HG02623 (cell line): Measurements from ENCODE around the gene HDAC4.
"Not testable (repeated sequence)": the region's sequence is repeated elsewhere in the genome, so short reads cannot be mapped to it uniquely, and the experiment has no call there.

Experiments
- ATAC-seq: cut with Tn5 transposase; IDR thresholded peaks from one replicate; pipeline ENCODE4 v1.9.1; 2021; ENCODE audit warnings: moderate library complexity; ENCODE audit not compliant: unreplicated experiment

The HDAC4 gene

DNA sequence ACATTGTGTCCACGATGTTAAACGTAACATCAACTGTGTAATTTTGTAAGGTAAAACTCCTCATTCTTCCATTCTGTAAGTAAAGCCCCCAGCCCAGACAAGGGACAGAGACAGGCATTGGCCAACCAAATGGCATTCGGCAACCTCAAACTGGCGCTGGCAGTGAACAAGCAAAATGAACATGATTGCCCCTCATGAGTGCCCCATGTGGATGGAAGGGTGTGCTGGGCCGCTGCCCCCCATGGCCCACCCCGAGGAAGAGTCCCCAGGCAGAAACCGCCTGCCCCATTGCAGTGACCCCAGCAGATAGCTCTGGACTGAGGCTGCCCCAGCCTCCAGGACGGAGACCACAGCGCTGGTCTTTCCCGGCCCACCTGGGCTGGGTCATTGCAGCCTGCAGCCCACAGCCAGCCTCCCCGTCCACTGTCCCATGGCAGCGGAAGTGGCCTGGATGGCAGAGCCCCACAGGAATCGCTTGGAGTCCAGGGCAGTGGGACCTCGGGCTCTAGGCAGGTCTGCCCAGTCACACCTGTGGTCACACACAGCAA, 220.2 kb downstream of the HDAC4 start:
- no peak for ATAC-seq

DNA sequence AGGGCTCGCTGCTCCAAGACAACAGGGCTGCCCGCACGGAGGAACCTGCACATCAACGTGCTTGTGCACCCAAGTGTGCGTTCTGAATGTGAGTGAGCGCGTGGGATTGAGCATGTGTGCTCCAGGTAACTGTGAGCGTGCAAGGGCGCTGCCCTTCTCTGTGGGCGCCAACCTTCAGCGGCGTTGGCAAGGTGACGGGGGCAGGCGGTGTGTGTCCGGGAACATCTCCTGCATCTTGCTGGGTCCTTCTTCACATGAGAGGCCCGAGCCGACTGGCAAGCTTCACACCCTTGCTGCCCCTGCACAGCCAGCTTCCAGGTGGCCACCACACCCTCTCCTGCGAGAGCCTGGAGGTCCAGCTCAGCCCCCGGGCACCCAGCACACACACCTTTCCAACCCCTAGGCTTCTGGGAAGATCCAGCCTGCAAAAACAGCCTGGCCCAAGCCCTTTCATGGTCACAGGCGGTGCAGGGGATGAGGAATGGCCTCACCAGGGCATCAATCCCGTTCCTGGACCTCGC, 220.9 kb downstream of the HDAC4 start:
- ATAC-seq = no peak

GRCh38 chr2:239178954-239179353, 221.9 kb downstream of the HDAC4 start:
- ATAC-seq = no peak

DNA sequence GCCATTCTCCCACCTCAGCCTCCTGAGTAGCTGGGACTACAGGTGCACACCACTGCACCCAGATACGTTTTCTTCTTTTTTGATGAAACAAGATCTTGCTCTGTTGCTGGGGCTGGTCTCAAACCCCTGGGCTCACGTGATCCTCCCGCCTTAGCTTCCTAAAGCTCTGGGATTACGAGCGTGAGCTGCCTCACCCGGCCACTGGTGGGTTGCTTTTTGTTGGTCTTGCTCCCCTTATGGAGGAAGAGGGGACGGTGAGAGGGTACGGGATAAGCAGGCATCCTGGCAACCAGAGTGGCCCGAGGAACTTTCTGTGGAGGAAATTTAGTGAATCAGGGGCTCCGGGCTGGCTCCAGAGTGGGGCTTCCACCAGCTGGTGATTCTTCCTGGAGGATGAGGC, 222.3 kb downstream of the HDAC4 start:
- ATAC-seq = no peak

DNA sequence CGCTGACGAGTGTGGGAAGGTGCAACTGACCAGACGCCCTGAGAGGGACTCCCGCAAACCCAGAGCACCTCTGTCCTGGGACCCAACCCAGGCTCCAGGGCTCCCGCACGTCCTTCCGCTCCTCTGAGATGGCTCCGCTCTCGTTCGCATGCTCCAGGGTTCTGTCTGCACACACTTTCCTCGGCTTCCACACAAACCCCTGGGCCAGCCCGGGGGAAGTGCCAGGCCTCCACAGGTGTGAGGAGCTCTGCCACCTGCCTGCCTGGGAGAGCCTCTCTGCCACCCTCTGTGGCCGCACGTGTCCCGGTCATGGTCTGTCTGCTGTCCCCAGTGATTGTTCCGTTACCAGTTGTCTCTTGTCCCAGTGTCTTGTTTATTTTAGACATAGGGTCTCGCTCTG, 222.9 kb downstream of the HDAC4 start:
- ATAC-seq = no peak

- no peak for ATAC-seq
These were observed 223.5 kb downstream of the HDAC4 start for GRCh38 chr2:239177325-239177724.

GRCh38 chr2:239176138-239176803, 224.5 kb downstream of the HDAC4 start:
- not testable (repeated sequence) for ATAC-seq

GRCh38 chr2:239175181-239175580, 225.6 kb downstream of the HDAC4 start:
- no peak for ATAC-seq

DNA sequence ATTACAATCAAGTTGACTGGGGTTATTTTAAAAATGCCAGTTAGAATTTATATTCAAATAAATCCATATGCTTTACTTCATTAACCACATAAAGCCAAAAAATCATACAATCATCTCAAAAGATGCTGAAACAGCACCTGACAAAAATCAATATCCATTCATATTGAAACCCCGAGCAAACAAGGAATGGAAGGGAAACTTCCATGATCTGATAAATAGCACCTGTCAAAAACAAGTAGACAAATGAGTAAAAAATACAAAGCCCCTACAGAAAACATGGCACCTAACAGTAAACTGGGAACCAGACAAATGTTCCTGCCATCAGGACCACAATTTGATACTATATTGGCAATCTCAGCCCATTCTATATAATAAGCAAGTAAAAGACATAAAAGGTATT, 227.5 kb downstream of the HDAC4 start:
- no peak for ATAC-seq

DNA sequence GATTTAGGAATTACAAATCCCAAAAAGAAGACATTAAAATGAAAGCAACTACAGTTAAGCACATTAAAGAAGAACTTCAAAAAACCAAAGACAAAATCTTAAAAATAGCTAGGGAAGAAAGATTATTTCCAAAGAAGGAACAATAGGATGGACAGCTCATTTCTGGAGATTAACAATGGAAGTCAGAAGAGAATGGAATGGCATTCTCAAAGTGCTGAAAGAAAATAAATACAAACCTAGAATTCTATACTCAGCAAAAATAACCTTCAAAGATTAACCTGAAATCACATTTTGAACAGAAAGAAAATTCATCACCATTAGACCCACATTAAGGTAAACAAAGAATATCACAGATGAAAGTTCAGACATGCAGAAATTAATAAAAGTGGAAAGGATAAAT, 229.2 kb downstream of the HDAC4 start:
- no peak for ATAC-seq

- ATAC-seq = no peak
These were observed 231.3 kb downstream of the HDAC4 start for GRCh38 chr2:239169311-239170048.

DNA sequence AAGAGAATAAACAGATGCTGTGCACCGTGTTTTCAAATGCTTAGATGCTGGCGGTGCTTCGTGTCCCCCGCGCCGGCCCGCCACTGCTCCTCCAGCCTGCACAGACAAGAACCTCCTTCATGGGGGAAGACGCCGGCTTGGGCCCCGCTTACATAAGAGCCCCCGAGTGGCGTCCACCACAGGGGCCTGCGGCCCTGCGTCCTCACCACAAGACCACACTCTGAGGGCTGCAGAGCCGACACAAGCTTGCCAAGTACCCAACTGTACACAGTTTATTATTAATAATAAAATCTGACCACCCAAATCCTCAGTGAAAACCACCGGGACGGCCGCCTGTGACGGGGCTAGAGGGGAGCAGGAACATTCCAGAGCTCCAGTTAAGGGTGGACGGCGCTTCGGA, 232.2 kb downstream of the HDAC4 start:
- ATAC-seq = no peak

- no peak for ATAC-seq
These were observed 232.9 kb downstream of the HDAC4 start for GRCh38 chr2:239167766-239168444.

GRCh38 chr2:239167011-239167673, 233.7 kb downstream of the HDAC4 start:
- ATAC-seq = no peak

- ATAC-seq = no peak
These were observed 234.5 kb downstream of the HDAC4 start for GRCh38 chr2:239166201-239166834.

- no peak for ATAC-seq
These were observed 235.5 kb downstream of the HDAC4 start for GRCh38 chr2:239165206-239165831.

- no peak for ATAC-seq
These were observed 236.4 kb downstream of the HDAC4 start for GRCh38 chr2:239164335-239164871.

DNA sequence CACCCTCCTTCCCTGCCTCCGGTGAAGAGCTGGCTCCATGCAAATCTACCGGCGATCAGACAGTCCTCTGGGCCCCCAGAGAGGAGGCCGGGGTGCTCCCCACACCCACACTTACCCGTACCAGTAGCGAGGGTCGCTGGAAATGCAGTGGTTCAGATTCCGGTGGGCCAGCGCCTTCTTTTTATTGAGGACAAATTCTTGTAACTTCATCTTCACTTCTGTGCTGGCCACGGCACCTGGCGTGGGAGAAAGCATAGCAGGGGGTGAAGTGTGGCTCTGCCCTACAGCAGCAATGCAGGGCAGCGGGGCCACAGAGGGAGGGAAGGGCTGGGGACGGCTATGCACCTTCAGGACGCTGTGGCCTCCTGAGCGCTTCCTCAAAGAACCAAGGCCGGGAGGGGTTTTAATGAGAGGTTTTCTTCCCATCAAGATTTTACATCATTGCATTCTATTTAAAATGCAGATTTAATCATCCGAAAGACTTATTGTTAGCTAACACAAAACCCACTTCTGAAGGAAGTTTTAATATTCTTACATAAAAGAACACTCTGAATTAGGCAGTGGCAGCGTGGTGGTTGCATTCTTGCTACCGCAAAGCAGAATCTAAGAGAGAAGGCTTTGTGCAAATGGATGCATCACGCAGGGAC, 237.0 kb downstream of the HDAC4 start:
- ATAC-seq = no peak

DNA sequence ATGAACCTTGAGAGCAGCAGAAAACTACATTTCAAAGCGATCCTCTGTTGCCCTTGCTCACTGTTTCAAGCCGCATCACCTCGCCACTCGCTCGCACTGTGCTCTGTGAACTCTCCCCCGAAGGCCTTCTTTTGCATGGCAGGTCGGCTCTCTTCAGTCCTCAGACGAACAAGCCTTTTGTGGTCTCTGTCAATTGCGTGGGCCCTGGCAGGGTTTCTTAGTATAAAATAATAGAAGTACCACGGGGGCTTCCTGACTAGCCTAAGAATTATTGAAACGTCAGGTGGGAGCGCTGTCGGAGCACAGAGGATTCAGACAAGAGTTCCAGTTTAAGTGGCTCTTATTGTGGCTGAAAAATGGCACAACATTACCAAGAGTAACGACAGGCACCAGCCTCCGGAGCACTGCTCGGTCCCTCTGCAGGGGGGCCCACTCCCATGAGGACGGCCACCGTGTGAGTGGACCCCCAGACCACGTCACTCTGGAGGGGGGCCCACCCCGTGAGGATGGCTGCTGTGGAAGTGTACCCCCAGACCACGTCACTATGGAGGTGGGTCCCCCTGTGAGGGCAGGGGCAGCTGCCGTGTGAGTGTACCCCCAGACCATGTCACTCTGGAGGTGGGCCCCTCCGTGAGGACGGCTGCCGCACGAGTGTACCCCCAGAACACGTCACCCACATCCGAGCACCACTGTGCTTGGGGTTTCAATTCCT, 237.7 kb downstream of the HDAC4 start:
- no peak for ATAC-seq
